Stimulated activated CD4-positive, alpha-beta T cell treated with anti-CD3 and anti-CD28 coated beads, Interleukin-2, amount 100 ng/mL, for 48 hours (primary cell): ENCODE results near the gene DISP3.

ENCODE experiments used
- DNase-seq, 2 donors: peaks; one replicate each; pipeline ENCODE4 v3.0.0-alpha.2; 2020

Gene DISP3

GRCh38 chr1:11518016-11518701, 39.2 kb downstream of the DISP3 start:
- no peak for DNase-seq

GRCh38 chr1:11518791-11519628, 40.1 kb downstream of the DISP3 start:
- no peak for DNase-seq

- DNase-seq: no peak
Measured at GRCh38 chr1:11519629-11520031, 40.7 kb downstream of the DISP3 start.

GRCh38 chr1:11520531-11521233, 41.7 kb downstream of the DISP3 start:
- no peak for DNase-seq

GRCh38 chr1:11521582-11522399, 42.8 kb downstream of the DISP3 start:
- no peak for DNase-seq

- DNase-seq: no peak
Measured at GRCh38 chr1:11522400-11523235, 43.7 kb downstream of the DISP3 start.

GRCh38 chr1:11523261-11523660, 44.3 kb downstream of the DISP3 start:
- no peak for DNase-seq

- no peak for DNase-seq
Measured at GRCh38 chr1:11523746-11524464, 45.0 kb downstream of the DISP3 start.

GRCh38 chr1:11524465-11525150, 45.7 kb downstream of the DISP3 start:
- DNase-seq: no peak

- DNase-seq: no peak
Measured at GRCh38 chr1:11525151-11525505, 46.2 kb downstream of the DISP3 start.

- no peak for DNase-seq
Measured at GRCh38 chr1:11525516-11525915, 46.6 kb downstream of the DISP3 start.

- DNase-seq: no peak
Measured at GRCh38 chr1:11526071-11526895, 47.3 kb downstream of the DISP3 start.

- no peak for DNase-seq
Measured at GRCh38 chr1:11527541-11528452, 48.8 kb downstream of the DISP3 start.

GRCh38 chr1:11528611-11529261, 49.8 kb downstream of the DISP3 start:
- no peak for DNase-seq

GRCh38 chr1:11529330-11529729, 50.4 kb downstream of the DISP3 start:
- DNase-seq: no peak

GRCh38 chr1:11529763-11530730, 51.1 kb downstream of the DISP3 start:
- no peak for DNase-seq
